ENCODE data around the gene PRKCD.

PRKCD gene

GRCh38 chr3:53230041-53230621 lies 69.1 kb downstream of the PRKCD start:
- no peak for TF ChIP-seq TCF4 (CRISPR knock-in tag; IDR thresholded peaks at IDR 0.05; ENCODE audit: borderline replicate concordance)
- no peak for TF ChIP-seq BACH2 (CRISPR knock-in tag; IDR thresholded peaks at IDR 0.05; ENCODE audit: borderline replicate concordance)
- TF ChIP-seq RARB (CRISPR knock-in tag; IDR thresholded peaks at IDR 0.05): no peak
- TF ChIP-seq ZNF70 (CRISPR knock-in tag; IDR thresholded peaks at IDR 0.05): no peak
- TF ChIP-seq PPARA (CRISPR knock-in tag; IDR thresholded peaks at IDR 0.05; ENCODE audit: borderline replicate concordance): no peak
- no peak for TF ChIP-seq CSRNP3 (CRISPR knock-in tag; IDR thresholded peaks at IDR 0.05)
- ATAC-seq: no peak

- no peak for ATAC-seq
- TF ChIP-seq PATZ1 (CRISPR knock-in tag; IDR thresholded peaks at IDR 0.05; ENCODE audit: borderline replicate concordance): no peak
- no peak for TF ChIP-seq ARNTL (CRISPR knock-in tag; IDR thresholded peaks at IDR 0.05; ENCODE audit: borderline replicate concordance, low read depth)
- TF ChIP-seq BACH2 (CRISPR knock-in tag; IDR thresholded peaks at IDR 0.05; ENCODE audit: borderline replicate concordance): no peak
Measured at GRCh38 chr3:53230789-53231188, 69.8 kb downstream of the PRKCD start.

- no peak for TF ChIP-seq TSHZ2 (CRISPR knock-in tag; IDR thresholded peaks at IDR 0.05)
- TF ChIP-seq ZNF8 (CRISPR knock-in tag; IDR thresholded peaks at IDR 0.05): no peak
- no peak for TF ChIP-seq TOX (CRISPR knock-in tag; IDR thresholded peaks at IDR 0.05; ENCODE audit: borderline replicate concordance)
- TF ChIP-seq BACH2 (CRISPR knock-in tag; IDR thresholded peaks at IDR 0.05; ENCODE audit: borderline replicate concordance): no peak
- no peak for TF ChIP-seq OSR1 (CRISPR knock-in tag; IDR thresholded peaks at IDR 0.05)
- no peak for TF ChIP-seq ZFP30 (CRISPR knock-in tag; IDR thresholded peaks at IDR 0.05)
- TF ChIP-seq TCF4 (CRISPR knock-in tag; IDR thresholded peaks at IDR 0.05; ENCODE audit: borderline replicate concordance): no peak
- no peak for TF ChIP-seq ZNF70 (CRISPR knock-in tag; IDR thresholded peaks at IDR 0.05)
- TF ChIP-seq ISL1 (CRISPR knock-in tag; IDR thresholded peaks at IDR 0.05): no peak
- ATAC-seq: no peak
Measured at GRCh38 chr3:53231532-53232511, 70.8 kb downstream of the PRKCD start.

- no peak for TF ChIP-seq TSHZ2 (CRISPR knock-in tag; IDR thresholded peaks at IDR 0.05)
- no peak for TF ChIP-seq ZNF565 (CRISPR knock-in tag; conservative IDR thresholded peaks at IDR 0.05; ENCODE audit: low read depth)
- TF ChIP-seq BACH2 (CRISPR knock-in tag; IDR thresholded peaks at IDR 0.05; ENCODE audit: borderline replicate concordance): no peak
- TF ChIP-seq ZFP3 (CRISPR knock-in tag; IDR thresholded peaks at IDR 0.05): no peak
- TF ChIP-seq GLIS3 (CRISPR knock-in tag; IDR thresholded peaks at IDR 0.05): no peak
- no peak for TF ChIP-seq ZC3H10 (CRISPR knock-in tag; IDR thresholded peaks at IDR 0.05)
- no peak for ATAC-seq
Measured at GRCh38 chr3:53232641-53233377, 71.8 kb downstream of the PRKCD start.

Data from SK-N-SH treated with all-trans-retinoic acid at 6 μM for 48 hours (cell line).